SK-N-SH treated with all-trans-retinoic acid at 6 μM for 48 hours (cell line): ENCODE data around the gene SFXN1.

ENCODE experiments used
- ATAC-seq: fragments of 200-7000 bp; cut with Tn5 transposase; 3 replicates; pipeline ENCODE4 v1.9.1; 2020; ENCODE audit warnings: mild to moderate bottlenecking, moderate library complexity
- ARNTL ChIP-seq: fragments of 450-650 bp; formaldehyde crosslinking; IDR thresholded peaks from 2 replicates; pipeline ENCODE4 v1.5.0; 2020; ENCODE audit warnings: low read depth, mild to moderate bottlenecking, moderate library complexity, borderline replicate concordance
- BACH2 ChIP-seq: fragments of 250-450 bp; sonication (Bioruptor Pico); IDR thresholded peaks from 2 replicates; pipeline ENCODE4 v1.9.0; 2021; ENCODE audit warnings: mild to moderate bottlenecking, borderline replicate concordance
- CSRNP3 ChIP-seq: fragments of 250-450 bp; sonication (Bioruptor Pico); IDR thresholded peaks from 2 replicates; pipeline ENCODE4 v1.5.1; 2021; ENCODE audit warnings: mild to moderate bottlenecking, moderate library complexity
- GLIS3 ChIP-seq: fragments of 250-450 bp; sonication (Bioruptor Pico); IDR thresholded peaks from 2 replicates; pipeline ENCODE4 v1.5.0; 2020; ENCODE audit warnings: mild to moderate bottlenecking, moderate library complexity
- ISL1 ChIP-seq: fragments of 250-450 bp; sonication (Bioruptor Pico); IDR thresholded peaks from 2 replicates; pipeline ENCODE4 v2.1.2; 2022; ENCODE audit warnings: mild to moderate bottlenecking, moderate library complexity
- OSR1 ChIP-seq: fragments of 250-450 bp; sonication (Bioruptor Pico); IDR thresholded peaks from 2 replicates; pipeline ENCODE4 v1.8.0; 2022; ENCODE audit warnings: moderate library complexity, mild to moderate bottlenecking, inconsistent platforms
- PPARA ChIP-seq: fragments of 250-450 bp; sonication (Bioruptor Pico); IDR thresholded peaks from 2 replicates; pipeline ENCODE4 v1.5.0; 2020; ENCODE audit warnings: mild to moderate bottlenecking, borderline replicate concordance
- RARB ChIP-seq: fragments of 250-450 bp; sonication (Bioruptor Pico); IDR thresholded peaks from 2 replicates; pipeline ENCODE4 v1.8.0; 2021; ENCODE audit warnings: mild to moderate bottlenecking, moderate library complexity
- SNAI2 ChIP-seq: fragments of 250-450 bp; sonication (Bioruptor Pico); IDR thresholded peaks from 2 replicates; pipeline ENCODE4 v1.5.0; 2020; ENCODE audit warnings: mild to moderate bottlenecking, moderate library complexity
- TCF4 ChIP-seq: fragments of 250-450 bp; sonication (Bioruptor Pico); IDR thresholded peaks from 2 replicates; pipeline ENCODE4 v1.8.0; 2021; ENCODE audit warnings: mild to moderate bottlenecking, moderate library complexity, borderline replicate concordance
- TOX ChIP-seq: fragments of 250-450 bp; sonication (Bioruptor Pico); IDR thresholded peaks from 2 replicates; pipeline ENCODE4 v1.8.0; 2021; ENCODE audit warnings: mild to moderate bottlenecking, moderate library complexity, borderline replicate concordance
- ZC3H10 ChIP-seq: fragments of 250-450 bp; sonication (Bioruptor Pico); IDR thresholded peaks from 2 replicates; pipeline ENCODE4 v1.5.1; 2021; ENCODE audit warnings: mild to moderate bottlenecking, moderate library complexity
- ZFP3 ChIP-seq: fragments of 250-450 bp; sonication (Bioruptor Pico); IDR thresholded peaks from 2 replicates; pipeline ENCODE4 v1.5.0; 2020; ENCODE audit warnings: mild to moderate bottlenecking, moderate library complexity
- ZFP30 ChIP-seq: fragments of 450-650 bp; formaldehyde crosslinking; IDR thresholded peaks from 2 replicates; pipeline ENCODE4 v1.5.0; 2022; ENCODE audit warnings: mild to moderate bottlenecking, moderate library complexity
- ZNF565 ChIP-seq: fragments of 450-650 bp; formaldehyde crosslinking; conservative IDR thresholded peaks from 2 replicates; pipeline ENCODE4 v1.5.0; 2020; ENCODE audit warnings: low read depth, mild to moderate bottlenecking, moderate library complexity
- ZNF70 ChIP-seq: fragments of 450-650 bp; formaldehyde crosslinking; IDR thresholded peaks from 2 replicates; pipeline ENCODE4 v1.5.0; 2020; ENCODE audit warnings: mild to moderate bottlenecking, moderate library complexity
- TF ChIP-seq, protein P1 (sequence below): fragments of 250-450 bp; sonication (Bioruptor Pico); IDR thresholded peaks from 2 replicates; pipeline ENCODE4 v1.8.0; 2020; ENCODE audit warnings: mild to moderate bottlenecking, moderate library complexity, borderline replicate concordance
- TF ChIP-seq, protein P2 (sequence below): fragments of 250-450 bp; sonication (Bioruptor Pico); IDR thresholded peaks from 2 replicates; pipeline ENCODE4 v1.8.0; 2021; ENCODE audit warnings: low read depth, mild to moderate bottlenecking, moderate library complexity, borderline replicate concordance
- TF ChIP-seq, protein P3 (sequence below): fragments of 250-450 bp; sonication (Bioruptor Pico); IDR thresholded peaks from 2 replicates; pipeline ENCODE4 v1.5.1; 2020; ENCODE audit warnings: low read depth, mild to moderate bottlenecking, moderate library complexity

Gene SFXN1

DNA sequence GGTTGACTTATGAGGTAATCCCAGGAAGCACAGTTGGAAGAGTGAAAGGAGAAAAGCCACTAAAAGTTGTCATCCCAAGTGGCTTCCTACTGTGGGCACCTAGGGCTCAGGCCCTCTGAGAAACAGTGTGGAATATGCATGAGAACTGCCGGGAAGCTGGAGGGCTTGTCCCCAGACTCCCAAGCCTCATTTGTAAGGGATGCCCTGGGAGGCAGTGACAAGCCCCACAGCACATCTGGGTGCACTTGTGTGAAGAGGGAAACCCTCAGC, 64.5 kb downstream of the SFXN1 start:
- ATAC-seq: no peak
- no peak for TF ChIP-seq ZNF70
- TF ChIP-seq ZFP30 (CRISPR knock-in tag): no peak
- TF ChIP-seq SNAI2: no peak
- TF ChIP-seq, protein P1, sequence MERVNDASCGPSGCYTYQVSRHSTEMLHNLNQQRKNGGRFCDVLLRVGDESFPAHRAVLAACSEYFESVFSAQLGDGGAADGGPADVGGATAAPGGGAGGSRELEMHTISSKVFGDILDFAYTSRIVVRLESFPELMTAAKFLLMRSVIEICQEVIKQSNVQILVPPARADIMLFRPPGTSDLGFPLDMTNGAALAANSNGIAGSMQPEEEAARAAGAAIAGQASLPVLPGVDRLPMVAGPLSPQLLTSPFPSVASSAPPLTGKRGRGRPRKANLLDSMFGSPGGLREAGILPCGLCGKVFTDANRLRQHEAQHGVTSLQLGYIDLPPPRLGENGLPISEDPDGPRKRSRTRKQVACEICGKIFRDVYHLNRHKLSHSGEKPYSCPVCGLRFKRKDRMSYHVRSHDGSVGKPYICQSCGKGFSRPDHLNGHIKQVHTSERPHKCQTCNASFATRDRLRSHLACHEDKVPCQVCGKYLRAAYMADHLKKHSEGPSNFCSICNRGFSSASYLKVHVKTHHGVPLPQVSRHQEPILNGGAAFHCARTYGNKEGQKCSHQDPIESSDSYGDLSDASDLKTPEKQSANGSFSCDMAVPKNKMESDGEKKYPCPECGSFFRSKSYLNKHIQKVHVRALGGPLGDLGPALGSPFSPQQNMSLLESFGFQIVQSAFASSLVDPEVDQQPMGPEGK: no peak
- no peak for TF ChIP-seq ZNF565 (CRISPR knock-in tag)
- TF ChIP-seq BACH2 (CRISPR knock-in tag): no peak
- no peak for TF ChIP-seq ARNTL (CRISPR knock-in tag)
- no peak for TF ChIP-seq ZFP3 (CRISPR knock-in tag)
- no peak for TF ChIP-seq TCF4 (CRISPR knock-in tag)
- TF ChIP-seq CSRNP3 (CRISPR knock-in tag): no peak
- TF ChIP-seq, all 23 proteins: peak for 0

GRCh38 chr5:175544108-175544511, 65.8 kb downstream of the SFXN1 start:
- ATAC-seq: no peak
- TF ChIP-seq TCF4 (CRISPR knock-in tag): no peak

GRCh38 chr5:175544586-175544985, 66.2 kb downstream of the SFXN1 start:
- ATAC-seq: no peak
- no peak for TF ChIP-seq ZNF70
- no peak for TF ChIP-seq ZFP3 (CRISPR knock-in tag)
- TF ChIP-seq OSR1 (CRISPR knock-in tag): no peak
- no peak for TF ChIP-seq CSRNP3 (CRISPR knock-in tag)
- no peak for TF ChIP-seq TCF4 (CRISPR knock-in tag)
- no peak for TF ChIP-seq ZC3H10 (CRISPR knock-in tag)
- TF ChIP-seq GLIS3: no peak
- TF ChIP-seq, protein P2, sequence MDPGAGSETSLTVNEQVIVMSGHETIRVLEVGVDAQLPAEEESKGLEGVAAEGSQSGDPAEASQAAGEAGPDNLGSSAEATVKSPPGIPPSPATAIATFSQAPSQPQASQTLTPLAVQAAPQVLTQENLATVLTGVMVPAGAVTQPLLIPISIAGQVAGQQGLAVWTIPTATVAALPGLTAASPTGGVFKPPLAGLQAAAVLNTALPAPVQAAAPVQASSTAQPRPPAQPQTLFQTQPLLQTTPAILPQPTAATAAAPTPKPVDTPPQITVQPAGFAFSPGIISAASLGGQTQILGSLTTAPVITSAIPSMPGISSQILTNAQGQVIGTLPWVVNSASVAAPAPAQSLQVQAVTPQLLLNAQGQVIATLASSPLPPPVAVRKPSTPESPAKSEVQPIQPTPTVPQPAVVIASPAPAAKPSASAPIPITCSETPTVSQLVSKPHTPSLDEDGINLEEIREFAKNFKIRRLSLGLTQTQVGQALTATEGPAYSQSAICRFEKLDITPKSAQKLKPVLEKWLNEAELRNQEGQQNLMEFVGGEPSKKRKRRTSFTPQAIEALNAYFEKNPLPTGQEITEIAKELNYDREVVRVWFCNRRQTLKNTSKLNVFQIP (CRISPR knock-in tag): no peak
- TF ChIP-seq TOX: no peak
- no peak for TF ChIP-seq ISL1 (CRISPR knock-in tag)
- TF ChIP-seq, protein P3, sequence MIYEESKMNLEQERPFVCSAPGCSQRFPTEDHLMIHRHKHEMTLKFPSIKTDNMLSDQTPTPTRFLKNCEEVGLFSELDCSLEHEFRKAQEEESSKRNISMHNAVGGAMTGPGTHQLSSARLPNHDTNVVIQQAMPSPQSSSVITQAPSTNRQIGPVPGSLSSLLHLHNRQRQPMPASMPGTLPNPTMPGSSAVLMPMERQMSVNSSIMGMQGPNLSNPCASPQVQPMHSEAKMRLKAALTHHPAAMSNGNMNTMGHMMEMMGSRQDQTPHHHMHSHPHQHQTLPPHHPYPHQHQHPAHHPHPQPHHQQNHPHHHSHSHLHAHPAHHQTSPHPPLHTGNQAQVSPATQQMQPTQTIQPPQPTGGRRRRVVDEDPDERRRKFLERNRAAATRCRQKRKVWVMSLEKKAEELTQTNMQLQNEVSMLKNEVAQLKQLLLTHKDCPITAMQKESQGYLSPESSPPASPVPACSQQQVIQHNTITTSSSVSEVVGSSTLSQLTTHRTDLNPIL (CRISPR knock-in tag): no peak
- TF ChIP-seq SNAI2: no peak
- TF ChIP-seq BACH2 (CRISPR knock-in tag): no peak
- no peak for TF ChIP-seq ZFP30 (CRISPR knock-in tag)
- TF ChIP-seq ZNF565 (CRISPR knock-in tag): no peak

DNA sequence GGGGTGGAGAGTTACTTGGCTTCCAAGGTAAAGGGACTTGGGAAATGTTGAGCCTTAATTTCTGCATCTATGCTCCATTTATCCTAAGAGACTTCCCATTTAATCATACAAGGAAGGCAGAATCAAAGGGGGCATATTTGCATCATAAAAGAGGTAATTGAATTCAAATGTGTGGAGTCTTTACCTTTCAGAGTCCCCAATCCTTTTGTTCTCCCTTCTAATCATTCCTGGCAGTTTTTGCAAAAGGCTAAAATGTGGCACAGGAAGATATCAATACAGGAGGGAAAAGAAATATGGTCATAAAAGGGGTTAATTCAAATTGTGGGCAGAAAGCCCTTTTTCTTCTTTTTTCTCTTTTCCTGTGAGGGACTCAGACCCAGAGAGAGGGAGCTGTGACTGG, 69.5 kb downstream of the SFXN1 start:
- TF ChIP-seq RARB (no peak), ISL1 (CRISPR knock-in tag) (no peak), OSR1 (CRISPR knock-in tag) (no peak), PPARA (CRISPR knock-in tag) (no peak), ZNF70 (no peak)
- TF ChIP-seq, protein P3 (CRISPR knock-in tag): no peak
- TF ChIP-seq, protein P1: no peak
- TF ChIP-seq, all 23 proteins: peak for 0
- ATAC-seq: no peak
